ENCODE measurements around the gene RNF225.

GRCh38 chr19:58416604-58417003, 21.1 kb downstream of the RNF225 start:
- no peak for TF ChIP-seq EP300 (IDR thresholded peaks at IDR 0.05)
- TF ChIP-seq POLR2A (IDR thresholded peaks at IDR 0.05) = no peak
